SH-SY5Y (cell line): ENCODE data around the gene ZNF236.

Experiments used
- GATA2 ChIP-seq: IDR thresholded peaks from 2 replicates; pipeline ENCODE4 v1.6.1; 2011; ENCODE audit warnings: mild to moderate bottlenecking, low read depth, low read length
- GATA3 ChIP-seq: IDR thresholded peaks from 2 replicates; pipeline ENCODE4 v1.6.1; 2011; ENCODE audit warnings: low read depth, mild to moderate bottlenecking, low read length, moderate library complexity

- no peak for TF ChIP-seq GATA3
- no peak for TF ChIP-seq GATA2
Measured at GRCh38 chr18:76948345-76948744, 126.0 kb downstream of the ZNF236 start.
